GM10266 (cell line): ENCODE data around the gene GATAD1.

Experiments
- DNase-seq: peaks from one replicate; pipeline ENCODE4 v3.0.0; 2012; ENCODE audit errors: extremely low spot score
- CTCF ChIP-seq: IDR thresholded peaks from 2 replicates; pipeline ENCODE4 v1.5.1; 2012; ENCODE audit warnings: mild to moderate bottlenecking, low read depth; ENCODE audit not compliant: control insufficient read depth, insufficient read depth; ENCODE audit errors: missing control alignments

Gene GATAD1

GRCh38 chr7:92496876-92497275 is 49.6 kb downstream of the GATAD1 start:
- no peak for TF ChIP-seq CTCF
- no peak for DNase-seq

GRCh38 chr7:92498557-92498956 is 51.3 kb downstream of the GATAD1 start:
- no peak for TF ChIP-seq CTCF

GRCh38 chr7:92503767-92504166 is 56.5 kb downstream of the GATAD1 start:
- no peak for TF ChIP-seq CTCF

More at GRCh38 chr7:92498557-92498956, 51.3 kb downstream of the GATAD1 start:
- DNase-seq: no peak

GRCh38 chr7:92504563-92504962 is 57.3 kb downstream of the GATAD1 start:
- DNase-seq: no peak
- no peak for TF ChIP-seq CTCF

More at GRCh38 chr7:92503767-92504166, 56.5 kb downstream of the GATAD1 start:
- no peak for DNase-seq

GRCh38 chr7:92506363-92506762 is 59.1 kb downstream of the GATAD1 start:
- DNase-seq: no peak
- no peak for TF ChIP-seq CTCF

GRCh38 chr7:92508946-92509345 is 61.7 kb downstream of the GATAD1 start:
- TF ChIP-seq CTCF: no peak
- DNase-seq: no peak
